Glomerular visceral epithelial cell (primary cell): ENCODE data around the gene MCTS1.
A peak's percentile ranks its signal among the peaks of the same experiment; 100 is the strongest.
"Not testable (repeated sequence)": the region's sequence is repeated elsewhere in the genome, so short reads cannot be mapped to it uniquely, and the experiment has no call there.

Experiments
- DNase-seq: peaks from one replicate; pipeline ENCODE4 v3.0.0-alpha.2; 2016; ENCODE audit errors: extremely low spot score

Gene MCTS1, protein sequence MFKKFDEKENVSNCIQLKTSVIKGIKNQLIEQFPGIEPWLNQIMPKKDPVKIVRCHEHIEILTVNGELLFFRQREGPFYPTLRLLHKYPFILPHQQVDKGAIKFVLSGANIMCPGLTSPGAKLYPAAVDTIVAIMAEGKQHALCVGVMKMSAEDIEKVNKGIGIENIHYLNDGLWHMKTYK

DNA sequence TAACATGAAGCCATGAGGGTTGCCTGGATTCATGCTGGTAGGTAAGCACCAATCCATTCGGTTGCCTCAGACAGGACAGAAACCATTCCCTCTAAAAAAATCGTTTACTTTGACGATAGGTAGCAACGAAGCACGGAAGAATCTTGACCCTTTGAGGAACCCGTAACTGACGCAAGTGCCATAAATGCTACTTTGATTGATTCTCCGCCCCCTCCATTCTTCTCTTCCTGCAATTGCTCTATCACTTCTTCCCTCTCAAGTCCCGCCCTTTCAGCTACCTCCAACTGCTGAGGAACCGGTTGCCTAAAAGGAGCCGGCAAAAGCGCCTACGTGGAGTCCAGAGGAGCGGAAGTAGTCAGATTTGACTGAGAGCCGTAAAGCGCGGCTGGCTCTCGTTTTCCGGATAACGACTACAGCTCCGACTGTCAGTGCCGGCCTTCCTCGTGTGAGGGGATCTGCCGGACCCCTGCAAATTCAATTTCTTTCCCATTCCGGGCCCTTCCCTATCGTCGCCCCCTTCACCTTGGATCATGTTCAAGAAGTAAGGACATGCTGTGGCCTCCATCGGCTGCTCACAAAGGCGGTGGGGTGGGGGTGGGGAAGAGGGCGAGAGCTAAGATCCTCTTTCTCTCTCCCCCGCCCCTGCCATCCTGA lies at the start of gene MCTS1:
Gene MCTS1, plus strand, starts transcription at position 395 of the 654 bp plus-strand sequence. Its CDS starts 136 bp downstream, at position 531.
- DNase-seq: peak; percentile 90

DNA sequence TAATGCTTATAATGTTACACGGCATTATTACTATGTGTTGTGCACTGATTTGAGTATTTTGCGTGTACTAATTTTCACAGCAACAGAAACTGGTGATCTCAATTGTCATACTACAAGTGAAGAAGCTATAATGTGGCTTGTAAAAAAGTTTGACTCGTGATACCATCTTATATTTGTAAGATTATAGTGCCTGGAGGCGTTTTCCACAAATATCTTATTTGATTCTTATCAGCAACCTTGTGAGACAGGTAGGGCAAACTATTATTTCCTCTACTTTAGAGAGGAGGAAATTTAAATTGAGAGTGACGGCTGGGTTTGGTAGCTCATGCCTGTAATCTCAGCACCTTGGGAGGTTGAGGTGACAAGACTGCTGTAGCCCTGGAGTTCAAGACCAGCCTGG lies 47.6 kb upstream of the MCTS1 start:
- no peak for DNase-seq

DNA sequence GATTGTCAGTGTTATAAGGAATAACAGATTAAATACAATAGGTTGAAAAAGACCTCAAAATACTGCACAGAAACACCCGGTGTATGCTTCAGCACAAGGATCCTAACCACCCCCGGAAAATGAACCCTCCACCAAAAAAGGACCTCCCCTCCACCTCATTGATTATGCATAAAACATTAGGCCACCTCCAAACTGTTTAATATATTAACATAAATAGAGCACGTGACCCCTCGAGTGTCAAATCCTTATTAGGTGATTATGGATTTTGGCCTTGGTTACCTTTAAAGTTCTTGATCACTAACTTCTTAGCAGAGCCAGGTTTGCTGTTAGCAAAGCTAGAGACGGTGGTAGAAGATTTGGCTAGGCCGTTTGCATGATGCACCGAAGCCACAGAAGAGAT lies 44.1 kb upstream of the MCTS1 start:
- peak; percentile 9 for DNase-seq

DNA sequence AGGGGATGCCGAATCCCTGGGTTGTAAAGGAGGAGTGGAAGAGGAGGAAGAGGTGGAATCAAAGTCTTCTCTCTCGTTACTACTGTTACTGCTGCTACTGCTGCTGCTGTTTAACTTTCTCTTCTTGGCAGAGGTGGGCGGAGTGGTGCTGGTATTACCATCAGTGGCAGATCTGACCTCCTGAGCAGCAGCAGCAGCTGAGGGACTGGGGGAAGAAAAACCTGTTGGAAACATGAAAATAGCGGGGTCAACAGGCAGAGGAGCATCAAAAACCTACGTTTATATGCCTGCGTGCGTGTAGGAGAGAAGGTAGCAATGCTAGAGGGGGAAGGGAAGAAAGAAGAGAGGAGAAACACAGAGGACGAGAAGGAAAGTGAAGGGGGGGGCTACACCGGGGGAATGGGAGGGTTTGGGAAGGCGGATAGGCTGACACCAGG lies 43.5 kb upstream of the MCTS1 start:
- peak; percentile 42 for DNase-seq

DNA sequence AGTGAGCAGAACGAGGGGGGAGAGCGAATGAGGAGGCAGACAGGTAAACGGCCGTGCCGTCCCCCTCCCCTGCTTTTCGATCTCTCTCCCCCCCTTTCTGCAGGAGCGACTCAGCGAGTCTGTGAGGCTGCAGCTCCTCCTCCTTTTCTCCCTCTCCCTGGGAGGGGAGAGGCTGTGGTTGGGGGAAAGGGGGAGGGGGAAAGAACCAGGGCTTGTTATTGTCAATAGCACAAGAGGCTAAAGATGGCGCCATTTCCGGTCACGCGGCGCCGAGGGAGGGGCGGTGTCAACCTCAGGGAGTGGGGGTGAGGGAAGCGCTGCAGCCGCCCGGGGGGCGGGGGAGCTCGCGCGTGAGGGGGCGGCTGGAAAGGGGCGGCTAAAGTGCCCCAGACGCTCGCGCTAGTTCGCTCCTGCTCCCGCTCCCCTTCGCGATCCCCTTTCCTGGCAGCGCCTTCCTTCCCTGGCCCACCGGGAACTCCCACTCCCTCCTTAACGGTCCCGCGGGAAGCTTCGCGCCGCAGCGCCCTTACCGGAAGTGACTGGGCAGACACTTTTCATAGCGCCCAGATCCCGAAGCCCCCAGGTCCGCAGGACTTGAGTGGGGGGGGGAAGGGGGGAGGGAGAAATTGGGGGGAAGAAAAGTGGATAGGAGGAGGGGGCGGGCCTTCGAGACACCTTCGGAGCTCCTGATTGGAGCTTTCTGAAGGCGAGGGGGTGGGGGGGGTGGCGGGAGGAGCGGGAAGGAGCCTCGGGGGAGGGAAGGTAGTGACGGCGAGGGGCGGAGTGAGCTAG lies 42.9 kb upstream of the MCTS1 start, which contains the start of gene CUL4B:
Gene CUL4B, minus strand, starts transcription at position 121 of the 792 bp plus-strand sequence. CDS start 324 bp downstream, outside the sequence.
- DNase-seq: peak; percentile 93

DNA sequence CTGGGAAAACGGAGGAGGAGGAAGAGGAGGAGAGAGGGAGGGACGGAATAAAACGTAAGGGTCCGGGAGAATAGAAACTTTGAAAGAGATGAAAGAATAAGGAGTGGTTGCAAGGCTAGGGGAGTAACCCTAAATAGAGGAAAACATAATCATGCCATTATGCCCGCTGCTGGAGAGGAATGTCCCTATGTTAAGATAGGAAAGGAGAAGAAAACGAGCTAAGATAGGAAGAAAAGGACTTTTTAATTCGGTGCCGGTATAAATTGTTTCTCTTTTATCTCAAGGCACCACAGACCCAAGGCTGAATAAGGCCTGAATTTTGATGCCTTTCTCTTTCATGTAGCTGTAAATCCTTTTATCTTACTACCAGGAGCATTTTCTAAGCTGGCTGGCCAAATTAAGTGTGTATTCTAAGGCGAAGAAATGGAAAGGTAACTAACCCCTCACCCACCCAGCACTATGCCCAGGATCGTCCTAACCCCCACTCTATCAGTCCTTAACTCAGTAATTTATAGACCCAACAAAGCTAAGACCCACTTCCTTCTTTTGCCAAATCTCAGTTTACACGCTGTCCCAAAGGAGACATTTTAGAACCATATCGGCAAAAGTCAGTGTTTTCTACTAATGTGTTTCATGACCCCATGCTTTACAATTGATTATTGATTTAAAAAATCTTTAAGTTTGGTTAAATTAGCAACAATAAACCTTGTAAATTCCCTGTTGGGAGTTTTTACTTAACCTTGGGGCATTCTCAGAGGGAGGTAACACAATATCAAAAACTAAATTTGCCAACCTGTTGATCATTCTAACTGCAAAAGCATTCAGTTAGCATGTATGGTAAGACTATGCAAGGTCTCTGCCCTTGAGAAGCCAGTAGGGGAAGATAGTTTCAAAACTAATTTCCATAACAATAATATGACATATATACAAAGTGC lies 42.0 kb upstream of the MCTS1 start:
- no peak for DNase-seq

DNA sequence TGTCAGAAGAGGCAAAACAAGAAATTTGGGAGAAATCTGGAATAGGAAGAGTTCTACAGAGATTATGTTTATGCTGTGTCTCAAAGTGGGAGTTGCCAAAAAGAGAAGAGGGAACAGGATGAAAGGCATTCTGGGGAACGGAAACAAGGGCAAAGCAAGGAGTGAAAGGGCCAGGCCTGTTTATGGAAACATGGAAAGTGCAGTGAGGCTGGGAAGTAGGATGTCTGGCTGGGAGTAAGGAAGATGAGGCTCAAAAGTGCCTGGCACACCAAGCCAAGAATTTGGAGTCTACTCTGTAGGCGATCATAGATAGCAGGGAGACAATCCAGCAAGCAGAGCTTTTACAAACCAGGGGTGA lies 41.4 kb upstream of the MCTS1 start:
- DNase-seq: no peak

DNA sequence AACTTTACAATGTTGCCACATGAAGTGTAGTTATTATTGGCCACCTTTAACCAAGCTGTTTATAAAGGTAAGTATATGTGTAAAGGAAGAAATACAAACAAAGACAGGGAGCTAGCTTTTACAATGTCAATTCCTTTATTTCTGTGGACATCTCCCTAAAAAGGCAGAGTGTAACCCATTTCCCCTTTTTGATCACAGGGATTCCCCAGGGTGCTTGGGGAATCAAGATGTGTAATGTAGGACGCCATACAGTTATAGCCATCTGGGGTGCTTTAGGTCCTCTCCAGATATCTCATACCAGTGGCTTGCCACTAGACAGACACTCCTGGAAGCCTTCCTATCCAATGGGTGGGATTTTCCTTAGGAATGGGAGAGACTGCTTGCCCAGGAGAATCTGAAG lies 39.0 kb upstream of the MCTS1 start:
- no peak for DNase-seq

DNA sequence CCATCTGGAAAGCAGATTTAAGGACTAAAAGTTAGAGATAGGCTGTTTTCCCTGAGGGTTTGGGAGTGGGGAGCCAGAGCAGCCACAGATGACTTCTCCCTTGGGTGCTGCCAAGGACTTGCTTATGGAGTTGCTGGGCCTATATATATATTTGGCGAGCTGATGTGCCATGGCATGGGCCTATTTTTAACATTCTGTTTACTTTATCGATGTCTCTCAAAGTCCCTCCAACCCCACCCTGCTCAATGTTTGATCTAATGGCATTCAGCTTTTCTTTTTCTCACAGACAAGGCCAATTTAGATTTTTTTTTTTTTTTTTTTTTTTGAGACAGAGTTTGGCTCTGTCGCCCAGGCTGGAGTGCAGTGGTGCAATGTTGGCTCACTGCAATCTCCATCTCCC lies 37.1 kb upstream of the MCTS1 start:
- no peak for DNase-seq

DNA sequence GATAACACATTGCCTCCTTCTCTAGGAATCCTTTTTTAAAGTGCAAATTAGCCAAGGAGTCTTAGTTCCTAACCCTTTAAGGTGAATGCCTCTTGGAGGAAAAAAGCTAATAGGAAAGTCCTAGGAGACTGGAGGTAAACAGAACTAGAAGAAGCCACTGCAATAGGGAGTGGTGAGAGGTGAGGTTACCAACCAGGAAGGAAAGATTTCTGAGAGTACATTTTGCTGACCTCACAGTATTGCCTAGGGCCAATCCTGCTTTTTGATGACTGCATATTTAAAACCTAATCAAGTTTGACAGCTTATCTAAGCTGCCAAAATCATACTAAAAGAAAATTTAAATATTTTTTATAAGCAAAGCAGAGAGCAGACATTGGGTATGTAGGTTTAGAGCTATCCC lies 35.9 kb upstream of the MCTS1 start:
- no peak for DNase-seq

DNA sequence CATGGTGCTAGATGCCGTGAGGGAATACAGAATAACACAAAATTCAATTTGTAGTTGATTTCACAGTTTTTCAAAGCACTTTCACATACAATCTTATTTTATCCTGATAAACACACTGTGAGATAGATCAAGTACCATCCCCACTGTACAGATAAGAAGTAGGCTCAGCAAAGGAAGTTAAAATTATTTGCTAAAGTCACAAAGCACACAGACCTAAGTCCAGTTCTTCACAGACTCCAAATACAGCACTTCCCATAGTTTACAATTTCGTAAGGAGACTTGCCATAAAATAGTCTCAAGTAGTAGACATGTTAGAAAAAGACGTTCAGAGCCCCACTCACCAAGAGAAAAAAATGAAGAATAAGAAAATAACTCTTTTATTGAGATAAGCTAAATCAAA lies 35.3 kb upstream of the MCTS1 start:
- DNase-seq: no peak

DNA sequence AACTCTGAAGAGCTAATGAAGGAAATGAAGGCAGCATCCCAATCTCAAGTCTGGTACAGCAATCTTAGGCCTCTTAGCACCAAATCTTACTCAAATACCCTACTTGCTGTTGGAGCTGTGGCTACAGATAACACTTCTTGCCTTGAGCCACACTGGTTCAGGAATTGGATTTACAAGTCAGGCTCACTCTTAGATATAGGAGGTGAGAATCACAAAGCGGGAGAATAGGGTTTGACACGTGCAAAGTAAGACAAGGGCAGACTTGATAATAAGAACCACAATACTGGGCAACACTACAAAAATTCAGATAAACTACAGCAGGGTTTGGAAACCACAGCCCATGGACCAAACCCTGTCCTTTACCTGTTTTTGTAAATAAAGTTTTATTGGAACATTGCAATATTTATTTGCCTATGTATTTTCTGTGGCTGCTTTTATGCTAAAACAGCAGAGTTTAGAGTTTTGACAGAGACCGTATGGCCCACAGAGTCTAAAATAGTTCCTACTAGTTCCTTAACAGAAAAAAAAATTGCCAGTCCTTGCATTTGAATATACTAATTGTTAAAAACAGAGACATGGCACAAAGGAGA lies 33.8 kb upstream of the MCTS1 start:
- no peak for DNase-seq

DNA sequence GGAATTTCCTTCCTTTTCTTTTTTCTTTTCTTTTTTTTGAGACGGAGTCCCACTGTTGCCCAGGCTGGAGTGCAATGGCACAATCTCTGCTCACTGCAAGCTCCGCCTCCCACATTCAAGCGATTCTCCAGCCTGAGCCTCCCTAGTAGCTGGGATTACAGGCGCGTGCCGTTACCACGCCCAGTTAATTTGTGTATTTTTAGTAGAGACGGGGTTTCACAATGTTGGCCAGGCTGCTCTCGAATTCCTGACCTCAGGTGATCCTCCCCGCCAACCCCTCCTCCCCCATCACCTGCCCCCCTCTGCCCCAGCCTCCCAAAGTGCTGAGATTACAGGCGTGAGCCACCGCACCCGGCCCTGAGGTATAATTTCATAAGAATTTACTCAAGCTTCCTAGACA lies 30.1 kb upstream of the MCTS1 start:
- not testable (repeated sequence) for DNase-seq

DNA sequence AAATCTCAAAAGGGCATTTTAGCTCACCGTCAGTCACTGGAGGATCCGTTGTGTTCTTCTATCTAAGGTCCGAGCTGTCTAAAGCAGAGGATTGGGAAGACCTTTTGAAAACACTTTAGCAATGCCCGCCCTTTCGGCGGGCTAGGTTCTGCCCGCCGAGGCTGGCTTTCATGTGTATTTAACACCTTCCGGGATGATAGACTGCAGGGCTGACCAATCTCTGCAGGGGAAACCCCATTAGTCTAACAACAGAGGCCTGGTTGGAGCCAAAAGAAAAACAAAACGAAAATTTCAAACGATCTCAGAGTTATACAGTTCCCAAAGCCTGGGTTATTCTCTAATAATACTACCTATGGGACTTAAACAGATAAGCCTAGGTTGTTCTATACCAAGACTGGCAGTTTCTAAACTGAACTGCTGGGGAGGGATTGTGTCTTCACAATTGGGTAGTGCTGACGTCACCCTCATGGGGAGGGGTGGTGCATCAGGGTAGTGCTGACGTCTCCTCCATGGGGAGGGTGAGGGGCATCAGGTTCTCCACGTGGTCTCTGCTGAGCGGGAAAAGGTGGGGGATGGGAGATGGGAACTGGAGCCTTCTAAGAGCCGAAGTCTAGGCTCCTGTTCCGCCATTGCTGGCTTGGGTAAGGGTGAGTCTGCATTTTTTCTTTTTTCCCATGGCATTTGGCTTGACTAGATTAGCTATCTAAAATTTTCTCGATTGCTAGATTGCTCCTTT lies 28.4 kb upstream of the MCTS1 start:
- no peak for DNase-seq

DNA sequence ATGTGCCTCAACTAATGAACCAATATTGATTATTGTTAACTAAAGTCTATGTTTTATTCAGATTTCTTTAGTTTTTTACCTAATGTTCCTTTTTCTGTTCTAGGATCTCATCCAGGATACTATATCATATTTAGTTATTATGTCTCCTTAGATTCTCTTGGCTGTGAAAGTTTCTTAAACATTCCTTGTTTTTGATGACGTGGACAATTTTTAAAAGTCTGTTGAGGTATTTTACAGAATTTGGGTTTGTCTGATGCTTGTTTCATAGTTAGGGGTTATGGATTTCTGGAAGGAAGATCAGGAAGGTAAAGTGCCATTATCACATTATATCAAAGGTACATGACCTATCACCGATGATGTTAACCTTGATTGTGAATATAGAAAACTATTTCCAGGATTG lies 18.2 kb upstream of the MCTS1 start:
- DNase-seq: no peak

DNA sequence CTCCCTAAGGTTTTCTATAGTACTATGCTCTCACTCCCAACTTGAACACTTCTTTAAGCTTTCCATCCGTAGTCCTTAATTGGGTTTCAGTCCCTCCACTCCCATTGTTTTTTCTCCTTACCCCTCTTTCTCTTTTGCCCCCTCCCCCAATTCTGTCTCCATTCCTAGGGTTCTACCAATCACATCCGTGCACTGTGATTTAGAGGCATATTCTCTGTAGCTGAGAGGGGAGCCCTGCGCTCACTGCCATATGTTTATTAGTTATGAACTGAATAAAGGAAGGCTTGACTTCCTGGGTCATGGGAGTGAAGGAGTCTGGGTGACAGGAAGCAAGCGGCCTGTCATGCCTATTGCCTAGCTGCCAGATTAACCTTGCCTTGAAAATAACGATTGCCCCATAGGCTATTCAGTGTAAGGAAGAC lies 471 bp downstream of the MCTS1 start:
- peak; percentile 16 for DNase-seq

DNA sequence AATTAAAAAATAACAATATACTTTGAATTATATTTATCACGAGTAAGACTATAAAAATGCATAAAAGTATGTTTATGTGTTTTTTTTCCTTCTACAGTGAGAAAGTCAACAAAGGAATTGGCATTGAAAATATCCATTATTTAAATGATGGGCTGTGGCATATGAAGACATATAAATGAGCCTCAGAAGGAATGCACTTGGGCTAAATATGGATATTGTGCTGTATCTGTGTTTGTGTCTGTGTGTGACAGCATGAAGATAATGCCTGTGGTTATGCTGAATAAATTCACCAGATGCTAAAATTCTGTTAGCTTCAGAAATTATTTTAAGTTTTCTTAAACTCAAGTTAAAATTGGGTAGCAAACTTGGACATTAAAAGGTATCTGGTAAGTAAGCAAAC lies 8.2 kb downstream of the MCTS1 start:
- no peak for DNase-seq

DNA sequence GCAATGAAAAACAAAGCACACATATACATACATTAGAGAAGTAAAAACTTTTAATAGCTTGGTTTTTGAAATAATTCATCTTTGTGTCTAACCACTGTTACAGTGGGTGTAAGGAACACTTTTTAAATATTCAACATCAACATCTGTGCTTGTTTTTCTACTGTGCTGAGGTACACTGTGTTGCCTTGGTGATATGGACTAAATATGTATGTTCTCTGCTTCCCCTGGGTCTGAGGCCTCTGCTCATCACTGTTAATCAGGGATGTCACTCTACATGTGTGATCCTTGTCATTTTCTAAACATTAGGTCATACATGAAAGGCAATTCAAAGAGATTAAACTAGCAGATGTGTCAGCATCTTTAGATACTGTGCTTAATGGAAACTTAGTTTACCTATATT lies 10.9 kb downstream of the MCTS1 start:
- DNase-seq: no peak

DNA sequence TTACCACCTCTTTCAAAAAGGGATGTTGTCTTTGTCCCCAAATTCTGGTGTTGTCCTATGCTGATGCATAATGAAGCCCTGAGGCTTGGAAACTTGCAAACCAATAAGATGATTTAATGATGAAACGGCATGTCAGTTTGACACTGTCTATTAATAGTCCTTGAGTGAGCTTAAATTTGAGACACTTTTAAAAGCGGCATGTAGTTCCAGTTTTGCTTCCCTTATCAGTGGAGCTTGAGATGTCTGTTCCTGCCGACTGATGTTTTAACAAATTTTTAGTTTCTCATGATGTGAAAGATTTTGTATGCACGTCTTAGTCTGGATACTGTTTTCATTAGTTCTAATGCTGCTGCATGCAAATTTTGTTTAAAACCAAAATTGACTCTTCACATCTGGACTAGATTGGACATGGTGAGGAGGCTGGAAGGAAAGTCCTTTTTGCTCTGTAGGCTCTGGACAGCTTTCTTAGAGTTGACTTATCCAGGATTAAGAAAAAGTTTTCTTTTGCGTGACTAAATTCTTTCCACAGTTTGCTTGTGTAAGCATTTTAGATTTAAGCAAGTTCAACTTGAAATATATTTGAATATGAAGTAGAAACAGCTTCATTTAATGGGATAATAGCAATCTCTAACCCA lies 14.2 kb downstream of the MCTS1 start:
- no peak for DNase-seq

DNA sequence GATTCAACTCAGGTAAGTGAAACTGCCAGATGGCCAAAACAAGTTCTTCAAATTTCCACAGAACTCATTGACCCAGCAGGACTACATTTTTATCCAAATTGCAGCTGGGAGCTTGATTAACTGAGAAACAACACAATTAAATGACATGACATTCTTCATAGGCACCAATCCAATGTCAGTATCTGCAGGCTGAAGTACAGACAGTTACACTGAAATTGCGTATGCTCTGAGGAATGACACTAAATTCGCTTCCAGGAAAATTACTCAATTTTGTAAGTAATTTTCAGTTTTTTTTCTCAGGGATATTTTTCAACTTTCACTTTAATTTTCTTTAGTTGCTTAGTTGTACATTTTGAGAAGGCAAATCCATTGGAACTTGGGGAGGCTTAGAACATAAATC lies 21.5 kb downstream of the MCTS1 start:
- no peak for DNase-seq
